ENCODE results near the gene NOS2. TPM values are rescaled to one million over a fixed set of nuclear protein-coding genes. Genes with fewer than 3 reads are reported as not detected.

The NOS2 gene
- total and polyA plus RNA-seq, 8 donors = 0.03 to 0.43 (median 0.08) TPM; not detected in 1

DNA sequence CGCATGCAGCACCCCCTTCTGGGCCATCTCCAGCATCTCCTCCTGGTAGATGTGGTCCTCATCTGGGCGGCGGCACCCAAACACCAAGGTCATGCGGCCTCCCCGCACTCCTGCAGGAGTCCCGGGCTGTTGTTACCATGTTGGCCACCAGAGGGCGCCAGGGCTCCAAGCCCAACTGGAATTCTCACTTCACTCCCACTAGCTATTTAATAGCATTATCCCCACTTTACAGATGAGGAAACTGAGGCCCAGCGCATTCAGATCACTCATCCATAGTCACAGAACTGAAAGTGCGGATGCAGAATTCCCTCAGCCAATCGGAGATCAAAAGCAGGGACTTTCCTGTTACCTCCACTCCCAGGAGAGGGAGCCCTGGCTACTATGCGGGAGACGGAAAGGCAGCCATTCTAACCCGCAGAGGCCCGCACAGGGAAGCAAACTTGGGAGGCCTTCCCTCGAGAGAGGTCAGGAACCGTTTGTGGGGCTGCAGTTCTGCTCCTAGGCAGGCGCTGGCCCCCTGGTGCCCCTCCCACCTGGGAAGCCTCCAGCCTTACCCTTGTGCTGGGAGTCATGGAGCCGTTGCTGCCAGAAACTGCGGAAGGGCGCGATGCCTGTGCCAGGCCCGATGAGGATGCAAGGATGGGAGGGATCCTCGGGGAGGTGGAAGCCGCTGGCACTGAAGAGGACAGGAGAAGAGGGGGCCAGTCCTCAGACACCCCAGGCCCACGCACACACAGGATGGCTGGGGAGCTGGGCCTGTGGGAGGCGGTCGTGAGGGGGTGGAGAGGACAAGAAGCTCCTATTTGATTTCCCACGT lies 40.1 kb downstream of the NOS2 start:
- Histone ChIP-seq H3K9me3 (no peaks in the 10 kb centered on the region), H3K36me3 (no peaks in the 10 kb centered on the region), H3K27ac (no peak overlapping the region), H3K4me1 (no peaks in the 10 kb centered on the region), H3K27me3 (no peaks in the 10 kb centered on the region), H3K4me3 (no peak overlapping the region)
- WGBS, 2 donors = 39 to 52% methylated on average over 27 to 28 of the region's 28 CpGs
- intact Hi-C loops (cut with DNase I) = loop anchor here in 1 of 3 donors (5.0 kb wide), 1 partner anchor 117 kb away; no protein-coding TSS in a partner anchor
- DNase-seq = peak; percentile 35 to 93 (median 74)
- FAIRE-seq = no peak
- TF ChIP-seq, protein P1, sequence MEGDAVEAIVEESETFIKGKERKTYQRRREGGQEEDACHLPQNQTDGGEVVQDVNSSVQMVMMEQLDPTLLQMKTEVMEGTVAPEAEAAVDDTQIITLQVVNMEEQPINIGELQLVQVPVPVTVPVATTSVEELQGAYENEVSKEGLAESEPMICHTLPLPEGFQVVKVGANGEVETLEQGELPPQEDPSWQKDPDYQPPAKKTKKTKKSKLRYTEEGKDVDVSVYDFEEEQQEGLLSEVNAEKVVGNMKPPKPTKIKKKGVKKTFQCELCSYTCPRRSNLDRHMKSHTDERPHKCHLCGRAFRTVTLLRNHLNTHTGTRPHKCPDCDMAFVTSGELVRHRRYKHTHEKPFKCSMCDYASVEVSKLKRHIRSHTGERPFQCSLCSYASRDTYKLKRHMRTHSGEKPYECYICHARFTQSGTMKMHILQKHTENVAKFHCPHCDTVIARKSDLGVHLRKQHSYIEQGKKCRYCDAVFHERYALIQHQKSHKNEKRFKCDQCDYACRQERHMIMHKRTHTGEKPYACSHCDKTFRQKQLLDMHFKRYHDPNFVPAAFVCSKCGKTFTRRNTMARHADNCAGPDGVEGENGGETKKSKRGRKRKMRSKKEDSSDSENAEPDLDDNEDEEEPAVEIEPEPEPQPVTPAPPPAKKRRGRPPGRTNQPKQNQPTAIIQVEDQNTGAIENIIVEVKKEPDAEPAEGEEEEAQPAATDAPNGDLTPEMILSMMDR (IDR thresholded peaks at IDR 0.05) = peak; percentile 80 to 96 (median 93)
- ATAC-seq = peak; percentile 69 to 84 (median 79)

GRCh38 chr17:27759528-27759927 lies 40.8 kb downstream of the NOS2 start:
- WGBS, 2 donors = 64 to 79% methylated on average over 14 of the region's 14 CpGs

GRCh38 chr17:27756467-27757371 lies 43.6 kb downstream of the NOS2 start:
- H3K27ac ChIP-seq = no peak overlapping the region
- H3K27me3 ChIP-seq = no peaks in the 10 kb centered on the region
- intact Hi-C loops (cut with DNase I) = loop anchor here in 2 of 3 donors (5.0 kb wide), 1 partner anchor 99 kb away; no protein-coding TSS in a partner anchor
- no peaks in the 10 kb centered on the region for H3K36me3 ChIP-seq
- DNase-seq (peak in 4 of 6 donors; percentile 16 to 76 (median 60)), ATAC-seq (peak; percentile 46 to 77 (median 68)), FAIRE-seq (no peak)
- no peaks in the 10 kb centered on the region for H3K9me3 ChIP-seq
- 64 to 70% methylated on average over 17 of the region's 17 CpGs for WGBS, 2 donors
- H3K4me1 ChIP-seq = no peaks in the 10 kb centered on the region
- TF ChIP-seq, protein P1 (IDR thresholded peaks at IDR 0.05) = peak; percentile 78 to 95 (median 88)
- no peak overlapping the region for H3K4me3 ChIP-seq

More at GRCh38 chr17:27759528-27759927, 40.8 kb downstream of the NOS2 start:
- Histone ChIP-seq H3K4me3 (no peak overlapping the region), H3K4me1 (no peaks in the 10 kb centered on the region), H3K36me3 (no peaks in the 10 kb centered on the region), H3K27ac (no peak overlapping the region), H3K27me3 (no peaks in the 10 kb centered on the region), H3K9me3 (no peaks in the 10 kb centered on the region)
- TF ChIP-seq, protein P1 (IDR thresholded peaks at IDR 0.05) = no peak
- no peak for ATAC-seq
- FAIRE-seq = no peak
- no peak for DNase-seq
- intact Hi-C loops (cut with DNase I) = loop anchor here in 2 of 3 donors (5.0 kb wide), 1 partner anchor 102 kb away; no protein-coding TSS in a partner anchor

GRCh38 chr17:27755706-27756466 lies 44.4 kb downstream of the NOS2 start:
- no peak overlapping the region for H3K27ac ChIP-seq
- no peak for DNase-seq
- H3K4me3 ChIP-seq = no peak overlapping the region
- H3K9me3 ChIP-seq = no peaks in the 10 kb centered on the region
- FAIRE-seq = no peak
- intact Hi-C loops (cut with DNase I) = loop anchor here in 2 of 3 donors (5.0 kb wide), 1 partner anchor 99 kb away; no protein-coding TSS in a partner anchor
- 72 to 82% methylated on average over 28 of the region's 28 CpGs for WGBS, 2 donors
- no peak for ATAC-seq
- H3K36me3 ChIP-seq = no peaks in the 10 kb centered on the region
- H3K4me1 ChIP-seq = no peaks in the 10 kb centered on the region
- H3K27me3 ChIP-seq = no peaks in the 10 kb centered on the region
- TF ChIP-seq, protein P1 (IDR thresholded peaks at IDR 0.05) = no peak
